ENCODE measurements around the gene CMIP.
A peak's percentile ranks its signal among the peaks of the same experiment; 100 is the strongest.

The CMIP gene

DNA sequence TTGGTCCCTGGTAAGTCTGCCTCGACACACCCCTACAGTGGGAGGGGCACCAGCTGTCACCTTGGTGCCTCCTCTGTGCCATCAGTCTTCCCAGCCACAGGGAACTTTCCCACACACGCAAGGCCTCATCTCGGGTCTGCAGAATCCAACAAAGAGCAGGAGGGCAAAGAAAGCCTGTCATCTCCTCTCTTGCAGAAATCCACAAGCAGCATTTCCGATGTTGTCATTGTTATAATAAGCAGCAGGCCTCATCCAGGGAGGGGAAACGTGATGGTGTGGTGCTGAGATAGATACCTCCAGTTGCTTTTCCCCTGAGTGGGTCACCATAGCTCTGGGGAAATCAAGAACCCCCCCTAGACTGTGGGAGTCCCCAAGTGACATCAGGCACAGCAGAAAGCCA lies 110.4 kb downstream of the CMIP start:
- DNase-seq, result no peak

DNA sequence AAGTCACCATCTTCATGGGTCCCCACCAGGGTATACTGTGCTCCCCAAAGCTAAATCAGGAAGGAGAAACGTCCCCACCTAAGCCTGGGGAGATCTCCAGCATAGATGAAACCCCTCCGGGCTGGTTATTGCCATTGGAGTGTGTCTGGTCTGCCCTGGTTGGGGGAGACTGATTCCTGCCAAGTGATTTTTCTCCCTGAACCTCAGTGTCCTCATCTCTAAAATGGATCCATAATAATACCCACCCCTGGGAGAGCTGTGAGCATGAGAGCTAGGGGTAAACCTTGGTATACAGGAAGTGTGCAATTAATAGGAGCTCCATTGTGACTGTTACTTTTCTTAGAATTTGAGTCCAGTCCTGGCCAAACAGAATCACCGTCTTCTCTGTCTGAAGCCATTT lies 111.1 kb downstream of the CMIP start:
- DNase-seq, result no peak

DNA sequence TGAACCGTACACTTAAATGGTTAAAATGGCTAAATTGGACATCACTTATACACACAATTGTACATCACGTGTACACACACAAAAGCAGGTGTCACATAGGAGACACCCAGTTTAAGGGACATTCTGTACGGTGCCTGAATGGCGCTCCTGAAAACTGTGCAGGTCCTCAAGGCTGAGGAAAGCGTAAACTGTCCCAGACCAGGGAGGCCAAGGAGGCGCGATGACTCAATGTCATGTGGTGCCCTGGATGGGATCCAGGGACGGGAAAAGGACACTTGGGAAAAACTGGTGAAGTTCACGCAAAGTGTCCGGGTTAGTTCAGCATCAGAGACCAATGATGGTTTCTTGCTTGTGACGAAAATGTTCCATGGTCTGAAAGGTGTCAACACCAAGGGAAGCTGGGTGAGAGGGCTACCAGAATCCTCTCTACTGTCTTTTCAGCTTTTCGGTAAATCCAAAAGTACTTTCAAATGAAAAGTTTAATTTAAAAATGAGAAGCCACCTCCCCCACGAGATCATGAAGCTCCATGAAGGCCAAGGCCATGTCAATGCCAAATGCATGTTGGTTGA lies 112.2 kb downstream of the CMIP start:
- DNase-seq, result no peak

DNA sequence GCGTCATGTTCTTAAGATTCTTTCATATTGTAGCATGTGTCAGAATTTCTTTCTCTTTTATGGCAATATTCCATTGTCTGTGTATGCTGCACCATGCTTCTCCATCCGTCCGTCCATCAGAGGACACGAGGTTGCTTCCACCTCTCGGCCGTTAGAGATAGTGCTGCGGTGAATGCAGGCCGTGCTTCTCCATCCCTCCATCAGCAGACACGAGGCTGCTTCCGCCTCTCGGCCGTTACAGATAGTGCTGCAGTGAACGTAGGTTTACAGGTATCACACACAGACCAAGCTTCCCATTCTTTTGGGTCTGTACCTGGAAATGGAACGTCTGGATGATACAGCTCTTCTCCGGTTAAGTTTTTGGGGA lies 113.5 kb downstream of the CMIP start:
- DNase-seq, result no peak

DNA sequence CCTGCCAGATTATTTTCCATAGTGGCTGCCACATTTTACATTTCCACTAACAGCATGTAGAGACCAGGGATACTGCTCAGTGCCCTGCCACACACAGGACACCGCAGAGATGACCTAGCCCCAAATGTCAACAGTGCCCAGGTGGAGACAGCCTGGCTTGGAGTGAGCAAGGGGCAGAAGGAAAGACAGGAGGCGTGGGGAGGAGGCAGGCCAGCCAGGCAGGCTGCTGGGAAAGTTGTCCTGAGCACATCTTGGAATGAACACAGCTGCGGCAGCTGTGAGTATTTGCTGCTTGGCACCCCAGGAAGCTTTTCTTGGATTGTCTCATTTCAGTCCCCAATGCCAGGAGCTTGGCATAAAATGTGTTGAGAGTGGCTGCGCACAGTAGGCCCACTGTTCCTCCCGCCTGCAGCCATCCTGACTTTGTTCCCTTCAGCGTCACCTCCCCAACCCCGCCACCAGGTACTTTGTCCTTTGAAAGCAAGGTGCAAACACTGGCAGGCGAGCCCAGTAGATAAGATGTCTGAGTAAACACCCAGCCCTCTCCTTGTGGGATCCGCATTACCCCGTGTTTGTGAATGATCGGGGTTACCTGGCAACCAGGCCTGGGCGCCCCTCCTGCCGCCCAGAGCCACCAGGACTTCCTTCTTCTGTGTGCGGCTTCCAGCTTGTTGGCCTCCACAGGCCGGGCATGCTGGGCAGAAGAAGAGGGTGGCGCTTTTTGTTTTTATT lies 114.0 kb downstream of the CMIP start:
- DNase-seq, result peak; percentile 38

DNA sequence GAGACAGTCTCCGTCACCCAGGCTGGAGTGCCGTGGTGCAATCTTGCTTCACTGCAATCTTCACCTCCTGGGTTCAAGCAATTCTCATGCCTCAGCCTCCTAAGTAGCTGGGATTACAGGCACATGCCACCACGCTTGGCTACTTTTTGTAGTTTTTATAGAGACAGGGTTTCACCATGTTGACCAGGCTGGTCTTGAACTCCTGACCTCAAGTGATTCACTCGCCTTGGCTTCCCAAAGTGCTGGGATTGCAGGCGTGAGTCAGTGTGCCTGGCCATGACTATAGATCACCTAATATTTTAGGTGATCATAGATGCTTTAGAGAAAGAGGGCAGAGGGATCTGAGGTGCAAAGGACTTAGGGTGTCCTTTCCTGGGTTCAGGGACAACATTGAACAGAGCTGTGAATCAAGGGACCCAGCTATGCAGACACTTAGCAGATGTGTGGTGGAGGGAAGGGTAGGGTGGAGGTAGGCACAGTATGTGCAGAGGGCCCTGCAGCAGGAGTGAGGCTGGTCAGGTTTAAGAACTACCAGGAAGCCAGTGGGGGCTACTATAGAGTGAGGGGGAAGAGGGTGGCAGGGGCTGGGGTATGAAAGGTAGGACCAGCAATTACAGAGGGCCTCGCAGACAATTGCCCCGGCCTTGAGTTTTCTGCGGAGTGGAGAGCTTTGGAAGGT lies 116.5 kb downstream of the CMIP start:
- DNase-seq, result no peak

DNA sequence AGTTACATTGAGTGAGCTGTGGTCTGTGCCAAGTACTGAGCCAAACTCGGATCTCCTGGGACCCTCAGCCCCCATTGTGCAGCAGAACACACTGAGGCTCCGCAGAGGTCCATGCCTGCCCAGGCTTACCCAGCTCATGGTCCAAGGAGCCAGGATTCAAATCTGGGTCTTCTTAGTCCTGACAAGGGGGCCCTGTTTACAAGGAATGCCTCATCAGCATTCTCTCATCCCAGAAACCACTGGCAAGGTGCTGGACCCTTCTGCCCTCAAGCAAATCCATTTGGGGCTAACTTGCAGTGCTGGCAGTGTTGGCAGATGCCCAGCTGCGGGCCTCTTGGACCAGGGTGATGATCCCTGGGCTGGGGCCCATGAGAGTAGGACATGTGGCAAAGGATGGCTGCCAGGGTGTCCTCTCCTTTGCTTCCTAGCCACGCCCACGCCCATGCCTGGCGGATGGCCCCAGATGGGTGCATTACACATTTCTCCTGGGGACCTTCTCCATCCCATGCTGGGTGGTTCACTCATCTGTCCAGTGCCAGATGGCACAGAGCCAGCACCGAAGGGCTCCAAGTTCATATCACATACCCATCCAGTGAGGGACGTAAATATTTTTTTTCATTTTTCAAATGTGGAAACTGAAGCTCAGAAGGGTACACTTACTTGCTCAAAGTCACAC lies 117.7 kb downstream of the CMIP start:
- no peak for DNase-seq

DNA sequence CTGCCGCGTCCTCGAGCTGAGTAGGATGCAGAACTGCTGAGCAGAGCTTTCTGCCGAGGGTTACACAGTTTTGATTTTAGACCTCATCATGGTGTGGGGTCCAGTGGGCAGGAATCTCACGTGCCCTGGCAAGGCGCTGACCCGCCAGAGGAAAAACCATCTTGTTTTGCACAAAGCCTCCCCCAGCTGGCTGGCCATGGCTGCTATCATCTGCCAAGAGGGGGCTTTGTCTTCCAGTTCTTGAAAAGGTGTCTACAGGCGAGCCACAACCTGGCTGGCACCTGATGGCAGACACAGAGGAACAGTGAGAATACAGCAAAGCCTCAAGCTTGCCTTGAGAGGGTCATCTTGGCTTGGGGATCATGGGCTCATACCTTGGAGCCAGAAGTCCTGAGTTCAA lies 118.3 kb downstream of the CMIP start:
- no peak for DNase-seq

DNA sequence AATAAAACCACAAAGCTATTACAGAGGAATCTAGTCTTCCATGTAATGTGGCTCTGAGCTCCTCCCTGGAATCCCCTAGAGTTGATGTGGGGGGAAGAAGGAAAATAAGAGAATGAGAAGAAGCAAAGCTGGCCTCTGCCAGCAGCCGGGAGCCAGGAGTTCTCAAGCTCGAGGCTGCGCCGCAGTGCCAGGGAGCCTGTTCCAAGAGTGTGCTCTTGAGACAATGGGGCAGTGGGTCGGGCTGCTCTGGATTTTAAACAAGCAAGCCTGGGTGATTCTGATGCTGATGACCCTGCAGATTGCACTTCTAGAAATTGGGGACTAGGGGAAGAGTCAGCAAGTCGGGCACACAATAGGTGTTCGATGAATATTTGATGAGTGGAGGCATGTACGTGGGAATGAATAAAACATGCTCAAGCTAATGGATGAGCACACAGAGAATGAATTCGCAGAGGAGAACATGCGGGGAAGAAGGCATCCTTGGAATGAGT lies 119.9 kb downstream of the CMIP start:
- DNase-seq, result no peak

DNA sequence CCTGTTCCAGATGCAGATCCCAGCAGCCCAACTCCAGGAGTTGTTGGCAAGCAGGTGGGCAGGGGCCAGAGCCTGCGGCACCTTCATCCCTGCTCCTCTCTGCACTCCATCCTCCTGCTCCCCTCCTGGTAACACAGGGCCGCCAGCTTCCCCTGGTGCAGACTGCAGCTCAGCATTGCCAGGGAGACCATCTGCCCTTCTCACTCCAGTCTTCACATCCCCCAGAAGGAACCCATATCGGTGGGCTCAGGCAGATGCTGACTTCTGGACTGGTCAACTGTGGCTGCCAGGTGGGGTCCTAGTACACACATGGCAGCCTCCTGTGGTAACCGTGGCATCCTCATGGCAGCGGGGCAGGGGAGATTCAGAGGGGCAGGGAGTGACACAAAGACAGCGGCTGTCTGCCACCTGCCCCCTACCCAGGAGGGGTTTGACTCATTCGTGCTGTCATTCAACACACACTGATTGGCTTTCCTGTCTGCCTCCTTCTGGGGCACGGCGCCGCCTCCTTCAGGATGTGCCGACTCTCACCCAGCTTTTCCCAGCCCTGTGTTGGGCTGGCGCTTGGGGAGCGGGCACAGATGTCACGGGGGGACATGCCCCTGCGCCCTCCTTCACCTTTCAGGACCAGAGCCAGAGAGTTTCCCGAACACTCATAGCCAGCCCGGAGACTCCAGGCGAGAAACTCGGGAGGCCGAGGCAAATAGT lies 120.9 kb downstream of the CMIP start:
- no peak for DNase-seq

DNA sequence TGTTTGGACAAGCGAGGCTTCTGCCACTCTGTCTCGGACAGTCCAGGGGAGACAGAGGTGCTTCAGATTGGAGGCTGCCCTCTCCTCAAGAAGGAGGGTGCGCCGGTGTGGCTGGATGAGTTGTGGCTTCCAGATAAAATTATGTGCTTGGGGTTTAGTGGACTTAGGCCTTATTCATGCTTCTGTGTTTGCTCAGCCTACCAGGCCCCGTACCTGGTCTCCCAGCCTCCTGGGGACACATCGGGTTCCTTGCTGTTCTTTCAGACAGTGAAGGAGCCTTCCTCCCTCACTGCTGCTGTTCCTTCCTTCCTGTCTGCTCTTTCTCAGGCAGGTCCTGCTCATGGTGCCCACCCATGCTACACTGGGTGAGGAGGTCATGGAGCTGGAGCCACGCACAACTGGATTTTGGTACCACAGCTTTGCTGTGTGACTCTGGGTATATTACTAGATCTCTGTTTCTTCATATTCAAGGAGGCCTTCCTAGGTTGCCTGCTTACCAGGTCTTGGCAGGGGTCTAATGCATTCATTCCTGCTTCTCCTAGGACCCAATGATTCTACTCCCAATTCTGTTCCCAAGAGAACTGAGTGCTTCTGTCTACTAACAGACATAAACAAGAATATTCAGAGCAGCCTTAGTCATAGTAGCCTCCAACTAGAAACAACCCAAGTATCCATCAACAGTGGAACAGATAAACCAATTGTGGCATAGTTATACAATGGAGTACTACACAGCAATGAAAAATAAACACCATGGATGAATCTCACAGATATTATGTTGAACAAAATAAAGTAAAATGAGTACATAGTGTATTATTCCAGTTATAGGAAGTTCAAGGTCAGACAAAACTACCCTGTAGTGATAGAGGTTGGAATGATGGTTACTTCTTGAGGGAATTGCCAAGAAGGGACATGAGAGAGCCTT lies 121.7 kb downstream of the CMIP start:
- no peak for DNase-seq

DNA sequence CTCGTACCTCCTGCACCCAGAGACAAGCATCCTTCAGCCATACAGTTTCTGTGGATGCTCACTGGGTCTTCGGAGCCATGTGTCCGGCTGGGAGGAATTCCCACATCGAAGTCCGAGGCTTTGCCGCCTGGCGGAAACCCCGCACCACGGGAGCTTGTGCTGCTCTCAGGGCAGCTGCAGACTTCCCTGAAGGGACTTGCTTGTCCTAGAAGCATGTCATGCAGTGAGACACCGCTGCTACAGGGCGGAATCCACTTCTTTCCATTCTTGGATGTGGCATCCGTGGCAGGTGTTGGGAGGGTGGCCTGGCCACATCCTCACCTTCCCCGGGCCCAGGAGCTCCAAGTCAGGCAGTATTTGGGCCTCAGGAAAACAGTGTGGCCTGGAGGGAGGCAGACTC lies 122.5 kb downstream of the CMIP start:
- DNase-seq, result no peak

DNA sequence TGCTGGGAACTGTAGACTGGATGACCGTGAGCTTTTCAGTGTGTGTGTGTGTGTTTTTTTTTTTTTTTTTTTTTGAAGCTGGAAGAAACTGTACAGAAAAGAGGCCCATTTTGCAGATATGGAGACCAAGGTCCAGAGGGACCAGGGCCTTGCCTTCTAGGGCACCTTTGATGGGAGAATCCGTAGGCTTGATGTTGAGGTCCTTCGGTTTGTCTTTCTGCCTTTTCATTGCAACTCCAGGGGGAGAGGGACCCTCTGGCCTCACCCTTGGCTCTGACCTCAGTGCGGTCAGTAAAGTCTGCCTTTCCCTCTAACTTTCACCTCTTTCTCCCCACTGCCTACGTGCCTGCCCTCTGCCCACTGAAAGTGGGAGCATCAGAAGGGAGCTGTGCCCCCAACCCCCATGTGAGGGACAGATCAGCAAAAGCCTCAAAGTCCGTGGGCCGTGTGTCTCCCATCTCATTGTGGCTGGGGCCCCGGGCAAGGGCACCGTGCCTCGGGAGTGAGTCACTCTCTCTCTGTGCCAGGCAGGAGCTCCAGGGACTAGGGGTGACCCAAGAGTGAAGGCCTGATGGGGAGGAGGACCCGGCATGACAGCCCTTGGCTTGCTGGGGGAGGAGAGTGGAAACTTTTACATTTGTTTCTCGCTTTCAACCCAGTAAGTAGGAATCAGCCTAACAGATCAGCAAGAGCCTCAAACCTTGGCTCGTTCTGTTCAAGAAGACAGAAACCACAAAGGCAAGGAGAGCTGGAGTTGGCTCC lies 123.6 kb downstream of the CMIP start:
- no peak for DNase-seq

DNA sequence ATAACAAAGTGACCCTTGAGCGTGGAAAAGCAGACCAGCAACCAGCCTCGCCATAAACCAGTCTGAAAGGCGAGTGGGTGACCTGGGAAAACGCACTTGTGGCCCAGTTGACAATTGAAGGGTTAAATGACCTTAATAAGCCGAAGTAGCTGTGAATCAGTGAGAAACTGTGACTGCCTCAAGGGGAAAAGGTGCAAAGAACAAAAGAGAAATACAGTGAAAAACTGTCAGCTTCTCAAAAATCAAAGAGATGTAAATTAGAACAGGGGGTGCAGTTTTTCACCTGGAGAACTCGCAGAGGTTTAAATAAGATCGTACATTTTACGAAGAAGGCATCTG lies 124.1 kb downstream of the CMIP start:
- DNase-seq, result no peak

DNA sequence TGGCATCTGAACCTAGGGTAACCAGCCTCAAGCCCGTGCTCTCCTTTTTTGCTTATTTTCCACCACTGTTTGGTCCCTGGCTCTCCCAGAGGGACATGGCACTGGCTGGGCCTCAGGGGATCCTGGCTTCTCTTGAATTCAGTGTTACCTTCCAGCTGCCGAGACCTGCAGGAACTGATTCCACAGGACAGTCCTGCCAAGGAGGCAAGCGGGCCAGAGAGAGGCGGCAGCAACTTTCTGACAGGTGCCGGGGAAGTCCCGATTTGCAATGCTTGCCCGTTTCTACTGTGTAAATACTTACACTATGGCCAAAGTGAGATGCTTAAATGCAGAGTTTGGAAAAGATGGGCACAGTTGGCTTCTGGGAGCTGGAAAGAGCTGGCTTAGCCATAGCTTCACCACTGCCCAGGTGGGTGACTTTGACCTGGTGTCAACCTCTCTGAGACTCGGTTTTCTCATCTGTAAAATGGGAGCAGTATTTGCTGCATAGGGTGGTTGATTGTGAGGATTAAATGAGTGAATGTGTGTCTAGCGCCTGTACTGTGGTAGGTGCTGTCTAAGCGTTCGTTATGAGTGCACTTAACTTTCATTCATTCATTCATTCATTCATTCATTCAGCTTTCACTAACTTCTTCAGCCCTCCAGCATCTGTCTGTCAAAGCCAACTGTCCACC lies 124.9 kb downstream of the CMIP start:
- no peak for DNase-seq

DNA sequence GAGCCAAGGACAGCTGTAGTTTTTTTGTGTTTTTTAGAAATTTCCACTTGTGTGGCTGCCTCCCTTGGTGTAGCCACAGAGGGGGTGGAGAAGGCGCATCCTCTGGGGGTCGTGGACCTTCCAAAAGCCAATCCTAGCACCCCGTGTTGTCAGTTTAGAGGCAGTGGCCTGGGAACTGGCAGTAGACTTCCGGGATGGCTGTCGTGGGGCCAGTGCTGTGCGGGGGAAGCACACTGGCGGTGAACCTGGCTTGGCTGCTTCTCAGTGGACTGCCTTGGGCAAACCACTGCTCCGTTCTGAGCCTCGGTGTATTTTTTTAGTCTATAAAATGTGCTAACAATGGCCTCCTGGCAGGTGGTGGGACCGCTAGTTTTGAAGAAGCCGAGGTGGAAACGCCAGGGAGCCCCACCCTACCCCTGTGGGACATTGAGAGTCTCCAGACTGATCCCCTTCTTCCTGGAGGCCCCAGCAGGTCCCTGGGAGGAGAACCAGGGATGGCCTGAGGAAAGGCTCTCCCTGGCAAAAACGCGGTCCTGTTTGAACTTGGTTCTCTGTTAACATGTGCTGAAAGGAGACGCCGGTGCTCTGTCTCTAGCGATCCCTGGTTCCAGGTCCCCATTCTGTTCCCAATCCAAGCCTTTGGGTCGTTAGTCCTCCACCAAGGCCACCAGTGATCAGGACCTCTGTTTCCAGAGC lies 125.7 kb downstream of the CMIP start:
- DNase-seq, result no peak

DNA sequence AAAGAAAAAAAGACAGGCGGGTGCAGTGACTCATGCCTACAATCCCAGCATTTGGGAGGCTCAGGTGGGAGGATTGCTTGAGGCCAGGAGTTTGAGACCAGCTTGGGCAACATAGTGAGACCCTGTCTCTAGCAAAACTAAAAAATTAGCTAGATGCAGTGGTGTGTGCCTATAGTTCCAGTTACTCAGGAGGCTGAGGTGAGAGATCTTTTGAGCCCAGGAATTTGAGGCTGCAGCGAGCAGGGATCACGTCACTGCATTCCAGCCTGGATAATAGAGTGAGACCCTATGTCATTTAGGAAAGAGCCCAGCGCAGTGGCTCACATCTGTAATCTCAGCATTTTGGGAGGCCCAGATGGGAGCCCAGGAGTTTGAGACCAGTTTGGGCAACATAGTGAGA lies 126.6 kb downstream of the CMIP start:
- DNase-seq, result no peak

DNA sequence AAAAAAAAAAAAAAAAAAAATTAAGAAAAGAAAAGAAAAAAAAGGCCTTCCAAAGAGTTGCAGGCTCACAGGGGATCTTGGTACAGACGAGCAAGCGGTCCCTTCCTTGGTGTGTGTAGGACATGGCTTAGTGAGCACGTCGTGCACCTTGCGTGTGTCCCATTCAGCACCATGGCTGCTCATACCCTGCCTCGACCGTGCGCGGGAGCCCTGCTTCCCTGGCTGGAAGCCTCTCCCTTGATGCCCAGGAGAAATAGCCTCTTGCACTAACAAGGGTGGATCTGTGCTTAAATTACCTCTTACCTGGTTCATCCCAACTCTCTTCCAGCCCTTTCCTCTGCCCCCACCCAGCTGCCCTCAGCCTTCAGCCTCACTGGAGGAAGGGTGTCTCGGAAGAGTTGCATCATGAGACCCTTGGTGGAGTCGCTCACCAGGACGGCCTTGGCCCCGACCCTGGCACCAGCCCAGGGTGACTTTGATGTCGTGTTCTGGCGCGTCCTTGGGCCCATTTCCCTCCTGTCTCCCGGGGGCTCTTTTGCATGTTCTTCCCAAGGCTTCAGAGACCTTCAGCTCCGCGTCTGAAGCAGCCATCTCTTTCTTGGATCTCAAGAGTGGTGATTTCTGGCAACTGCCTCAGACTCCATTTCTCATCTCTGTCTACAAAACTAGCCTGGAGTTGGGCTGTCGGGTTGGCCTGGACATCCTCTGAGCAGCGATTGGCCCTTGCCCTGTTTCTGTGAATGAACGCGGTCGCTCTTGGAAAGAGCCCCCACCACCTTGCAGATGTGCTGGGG lies 127.2 kb downstream of the CMIP start:
- DNase-seq, result no peak
